Hepatocyte (in vitro differentiated cells): ENCODE results near the gene ZNF98. TPM values are rescaled to one million over a fixed set of nuclear protein-coding genes. Genes with fewer than 3 reads are reported as not detected.

Source experiments
- DNase-seq: peaks from one replicate; pipeline ENCODE4 v3.0.0-alpha.2; 2016; ENCODE audit warnings: low spot score
- H2AFZ ChIP-seq: fragments of 200-600 bp; sonication (generic); 2 replicates; pipeline ENCODE4 v1.6.0; 2016; ENCODE audit warnings: antibody characterized with exemption, mild to moderate bottlenecking
- H3K27ac ChIP-seq: fragments of 200-600 bp; sonication (generic); 2 replicates; pipeline ENCODE4 v1.5.1; 2016; ENCODE audit warnings: mild to moderate bottlenecking
- H3K27me3 ChIP-seq: fragments of 200-600 bp; sonication (generic); 2 replicates; pipeline ENCODE4 v1.6.1; 2016
- H3K36me3 ChIP-seq: fragments of 200-600 bp; sonication (generic); replicated peaks from 2 replicates; pipeline ENCODE4 v1.5.1; 2016; ENCODE audit warnings: low read depth; ENCODE audit not compliant: insufficient read depth
- H3K4me1 ChIP-seq: fragments of 200-600 bp; sonication (generic); 2 replicates; pipeline ENCODE4 v1.5.1; 2016; ENCODE audit warnings: mild to moderate bottlenecking, moderate library complexity; ENCODE audit not compliant: insufficient read depth
- H3K4me2 ChIP-seq: fragments of 200-600 bp; sonication (generic); 2 replicates; pipeline ENCODE4 v1.6.0; 2016
- H3K4me3 ChIP-seq: fragments of 200-600 bp; sonication (generic); 2 replicates; pipeline ENCODE4 v1.5.1; 2016; ENCODE audit warnings: mild to moderate bottlenecking
- H3K79me2 ChIP-seq: fragments of 200-600 bp; sonication (generic); 2 replicates; pipeline ENCODE4 v1.6.0; 2017; ENCODE audit warnings: mild to moderate bottlenecking
- H3K9me2 ChIP-seq: fragments of 200-600 bp; sonication (generic); replicated peaks from 2 replicates; pipeline ENCODE4 v1.6.0; 2017; ENCODE audit warnings: mild to moderate bottlenecking; ENCODE audit not compliant: insufficient read depth
- H3K9me3 ChIP-seq: fragments of 200-600 bp; sonication (generic); 2 replicates; pipeline ENCODE4 v1.5.1; 2016; ENCODE audit warnings: low read depth, mild to moderate bottlenecking
- H4K20me1 ChIP-seq: fragments of 200-600 bp; sonication (generic); 2 replicates; pipeline ENCODE4 v1.6.0; 2016; ENCODE audit warnings: mild to moderate bottlenecking; ENCODE audit not compliant: insufficient read depth, poor library complexity, severe bottlenecking
- EZH2 ChIP-seq: fragments of 200-600 bp; sonication (generic); IDR thresholded peaks from 2 replicates; pipeline ENCODE4 v1.6.1; 2016; ENCODE audit warnings: antibody characterized with exemption, mild to moderate bottlenecking, borderline replicate concordance
- EZH2phosphoT487 ChIP-seq: fragments of 200-600 bp; sonication (generic); IDR thresholded peaks from one replicate; pipeline ENCODE4 v1.6.1; 2018; ENCODE audit warnings: antibody characterized with exemption, mild to moderate bottlenecking, low read depth, moderate library complexity; ENCODE audit not compliant: unreplicated experiment, severe bottlenecking
- WGBS: methylation state at CpG from one replicate; pipeline ENCODE4 v1.1.6; 2016; ENCODE audit warnings: low lambda C conversion rate; ENCODE audit errors: missing lambda C conversion rate; 5-methylcytosine and 5-hydroxymethylcytosine counted together
- polyA plus RNA-seq: library from polyadenylated mRNA; unstranded; fragments of >200 nt; fragmentation: Nextera tagmentation; extraction: Ambion mirVana; gene quantifications from 2 replicates; pipeline ENCODE4 v1.2.1, GENCODE V29; 2016
- total RNA-seq: library from RNA; depleted of rRNA; stranded (reverse); fragments of >200 nt; gene quantifications from 2 replicates; pipeline ENCODE4 v1.2.3, GENCODE V29; 2014
- TF ChIP-seq, protein P1 (sequence below): fragments of 200-600 bp; sonication (generic); IDR thresholded peaks from 2 replicates; pipeline ENCODE4 v1.5.1; 2016; ENCODE audit warnings: antibody characterized with exemption, mild to moderate bottlenecking; ENCODE audit not compliant: poor library complexity

ZNF98 gene
- total and polyA plus RNA-seq, 2 experiments from 2014 or later = not detected

DNA sequence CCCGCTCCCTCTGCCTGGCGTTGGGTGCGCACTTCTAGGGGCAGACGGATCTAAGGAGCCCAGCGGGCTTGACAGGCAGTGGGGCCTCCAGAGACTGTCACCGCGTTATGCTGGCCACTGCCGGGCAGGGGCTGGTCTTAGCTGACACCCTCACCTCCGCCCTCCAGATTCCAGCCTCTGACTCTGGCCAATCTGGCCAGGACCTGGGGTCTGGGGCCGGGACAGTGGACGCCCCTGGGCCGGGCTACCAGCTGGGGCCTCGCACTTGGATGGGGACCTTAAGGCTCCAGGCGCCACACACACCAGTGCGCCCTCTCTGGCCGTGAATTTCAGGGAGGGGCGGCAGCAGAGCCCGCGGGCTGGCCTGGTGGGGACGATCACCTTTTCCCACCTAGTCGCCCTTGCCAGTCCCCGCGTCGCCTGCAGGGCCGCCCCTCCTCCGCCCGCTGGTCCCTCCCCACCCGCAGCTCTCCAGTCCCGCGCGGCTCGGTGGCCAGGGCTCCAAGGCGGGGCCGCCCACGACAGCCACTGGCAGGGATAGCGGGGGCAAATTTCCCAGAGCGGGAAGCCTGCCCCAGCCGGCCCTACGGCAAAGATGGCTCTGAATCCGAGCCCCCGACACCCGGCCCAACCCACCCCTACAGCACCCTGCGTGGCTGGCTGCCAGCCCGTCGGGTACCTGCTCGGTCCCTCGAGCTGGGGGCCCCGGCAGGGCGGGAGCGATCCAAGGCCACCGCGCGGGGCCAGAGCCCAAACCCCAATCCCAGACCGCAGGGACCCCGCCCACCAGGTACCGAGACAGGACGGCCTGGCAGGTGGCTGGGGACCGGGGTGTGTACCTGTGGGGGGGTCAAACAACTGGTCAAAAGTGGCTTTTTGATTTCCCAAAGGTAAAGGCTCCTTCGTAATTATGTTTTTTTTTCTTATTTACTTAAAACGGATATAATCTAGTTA is 6.1 kb upstream of the ZNF98 start:
- no peaks in the 10 kb centered on the region for H3K36me3 ChIP-seq
- H3K79me2 ChIP-seq = no peaks in the 10 kb centered on the region
- H3K27ac ChIP-seq = no peak overlapping the region
- no peaks in the 10 kb centered on the region for H3K9me2 ChIP-seq
- TF ChIP-seq EZH2 (no peak), EZH2phosphoT487 (no peak)
- TF ChIP-seq, protein P1, sequence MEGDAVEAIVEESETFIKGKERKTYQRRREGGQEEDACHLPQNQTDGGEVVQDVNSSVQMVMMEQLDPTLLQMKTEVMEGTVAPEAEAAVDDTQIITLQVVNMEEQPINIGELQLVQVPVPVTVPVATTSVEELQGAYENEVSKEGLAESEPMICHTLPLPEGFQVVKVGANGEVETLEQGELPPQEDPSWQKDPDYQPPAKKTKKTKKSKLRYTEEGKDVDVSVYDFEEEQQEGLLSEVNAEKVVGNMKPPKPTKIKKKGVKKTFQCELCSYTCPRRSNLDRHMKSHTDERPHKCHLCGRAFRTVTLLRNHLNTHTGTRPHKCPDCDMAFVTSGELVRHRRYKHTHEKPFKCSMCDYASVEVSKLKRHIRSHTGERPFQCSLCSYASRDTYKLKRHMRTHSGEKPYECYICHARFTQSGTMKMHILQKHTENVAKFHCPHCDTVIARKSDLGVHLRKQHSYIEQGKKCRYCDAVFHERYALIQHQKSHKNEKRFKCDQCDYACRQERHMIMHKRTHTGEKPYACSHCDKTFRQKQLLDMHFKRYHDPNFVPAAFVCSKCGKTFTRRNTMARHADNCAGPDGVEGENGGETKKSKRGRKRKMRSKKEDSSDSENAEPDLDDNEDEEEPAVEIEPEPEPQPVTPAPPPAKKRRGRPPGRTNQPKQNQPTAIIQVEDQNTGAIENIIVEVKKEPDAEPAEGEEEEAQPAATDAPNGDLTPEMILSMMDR = no peak
- no peaks in the 10 kb centered on the region for H3K4me1 ChIP-seq
- no peak overlapping the region for H2AFZ ChIP-seq
- no peak overlapping the region for H3K4me2 ChIP-seq
- no peak for DNase-seq
- H3K9me3 ChIP-seq = no peaks in the 10 kb centered on the region
- H4K20me1 ChIP-seq = no peaks in the 10 kb centered on the region
- 91% methylated on average over 41 of the region's 60 CpGs for WGBS
- no peaks in the 10 kb centered on the region for H3K27me3 ChIP-seq
- H3K4me3 ChIP-seq = no peak overlapping the region

DNA sequence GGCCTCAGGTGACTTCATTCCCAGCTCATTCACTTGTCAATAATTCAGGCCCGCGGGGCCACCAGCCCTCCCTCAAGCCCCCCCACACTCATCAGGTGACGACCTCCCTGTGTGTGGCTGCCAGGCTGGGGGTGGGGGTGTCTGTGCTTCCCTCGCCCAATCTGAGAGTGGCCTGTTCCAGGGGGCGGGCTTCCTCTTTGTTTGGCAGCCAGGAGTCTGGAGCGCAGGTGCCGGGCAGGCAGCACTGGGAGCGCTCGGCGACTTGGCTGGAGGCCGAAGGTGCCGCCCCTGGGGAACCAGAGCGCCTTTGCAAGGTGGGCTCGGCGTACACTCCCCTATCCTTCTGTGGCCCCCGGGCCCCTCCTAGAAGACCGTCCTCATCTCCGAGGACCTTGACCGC is 5.4 kb upstream of the ZNF98 start:
- no peak overlapping the region for H3K4me3 ChIP-seq
- 94% methylated on average over 19 of the region's 19 CpGs for whole genome bisulfite sequencing
- H2AFZ ChIP-seq = no peak overlapping the region
- no peaks in the 10 kb centered on the region for H3K79me2 ChIP-seq
- DNase-seq = no peak
- no peaks in the 10 kb centered on the region for H3K9me3 ChIP-seq
- no peak overlapping the region for H3K4me2 ChIP-seq
- no peaks in the 10 kb centered on the region for H3K4me1 ChIP-seq
- H3K36me3 ChIP-seq = no peaks in the 10 kb centered on the region
- no peak overlapping the region for H3K27ac ChIP-seq
- TF ChIP-seq EZH2 (no peak), EZH2phosphoT487 (no peak)
- TF ChIP-seq, protein P1 = no peak
- H3K27me3 ChIP-seq = no peaks in the 10 kb centered on the region
- no peaks in the 10 kb centered on the region for H4K20me1 ChIP-seq
- H3K9me2 ChIP-seq = no peaks in the 10 kb centered on the region

DNA sequence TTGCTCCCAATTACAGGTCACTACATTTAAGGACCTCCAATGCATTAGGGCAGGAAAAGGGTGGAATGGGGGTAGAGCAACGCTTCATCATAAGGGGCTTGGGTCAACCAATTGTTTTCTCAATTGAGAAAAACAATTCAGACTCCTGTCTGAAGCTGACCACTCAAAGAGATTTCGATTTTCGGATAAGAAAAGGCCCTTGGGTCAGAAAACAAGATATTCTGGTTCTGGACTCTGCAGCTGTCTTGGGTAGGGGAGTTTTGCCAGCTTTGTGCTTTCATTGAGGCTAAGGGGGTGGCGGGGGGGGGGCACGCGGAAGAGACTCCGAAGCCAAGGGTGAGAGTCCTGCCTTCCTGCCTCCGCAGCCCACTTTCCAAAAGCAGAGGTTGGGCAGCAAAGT is 4.8 kb upstream of the ZNF98 start:
- no peak overlapping the region for H3K4me3 ChIP-seq
- TF ChIP-seq EZH2 = no peak
- TF ChIP-seq, protein P1 = no peak
- no peak for TF ChIP-seq EZH2phosphoT487
- no peaks in the 10 kb centered on the region for H3K4me1 ChIP-seq
- no peak overlapping the region for H3K4me2 ChIP-seq
- no peak for DNase-seq
- no peaks in the 10 kb centered on the region for H3K79me2 ChIP-seq
- no peaks in the 10 kb centered on the region for H3K9me3 ChIP-seq
- no peak overlapping the region for H3K27ac ChIP-seq
- H4K20me1 ChIP-seq = no peaks in the 10 kb centered on the region
- H3K9me2 ChIP-seq = no peaks in the 10 kb centered on the region
- 86% methylated on average over 7 of the region's 8 CpGs for WGBS
- no peaks in the 10 kb centered on the region for H3K27me3 ChIP-seq
- no peaks in the 10 kb centered on the region for H3K36me3 ChIP-seq
- no peak overlapping the region for H2AFZ ChIP-seq
